Common myeloid progenitor, CD34-positive (primary cell): ENCODE results near the gene SLC23A1.
"Not testable (repeated sequence)": the region's sequence is repeated elsewhere in the genome, so short reads cannot be mapped to it uniquely, and the experiment has no call there.

Source experiments
- CTCF ChIA-PET: fragments of 350-600 bp; sonication (Branson Sonifier 250); formaldehyde crosslinking; loops from one replicate; lab custom pipeline; 2021; ENCODE audit warnings: antibody characterized with exemption; lab: Charles Lee
- POLR2A ChIA-PET: fragments of 350-600 bp; sonication (Branson Sonifier 250); formaldehyde crosslinking; loops from one replicate; lab custom pipeline; 2021; ENCODE audit warnings: antibody characterized with exemption; lab: Charles Lee
- DNase-seq, 3 donors: peaks; one replicate each; pipeline versions ENCODE4 v3.0.0 to v3.0.0-alpha.2; 2013
- H3K27ac ChIP-seq, 2 experiments: 1 replicate in 1 of 2; 2 replicates in 1 of 2; pipeline ENCODE4 v1.7.0; 2013; ENCODE audit warnings: inconsistent platforms in 2 of 2, low read length in 2 of 2, mild to moderate bottlenecking in 2 of 2, low read depth in 1 of 2, moderate library complexity in 1 of 2; ENCODE audit not compliant: severe bottlenecking in 2 of 2, insufficient read depth in 1 of 2, poor library complexity in 1 of 2
- H3K27me3 ChIP-seq, 5 experiments: replicated peaks in 2 of 5; 1 replicate in 3 of 5; 2 replicates in 2 of 5; pipeline versions ENCODE4 v1.6.1 to v1.7.0; 2013; ENCODE audit warnings: low read length in 4 of 5, mild to moderate bottlenecking in 2 of 5, moderate library complexity in 2 of 5, inconsistent platforms in 1 of 5; ENCODE audit not compliant: insufficient read depth in 5 of 5, control insufficient read depth in 4 of 5
- H3K36me3 ChIP-seq, 4 experiments: 1 replicate in 2 of 4; 2 replicates in 2 of 4; pipeline versions ENCODE4 v1.6.1 to v1.7.0; 2013; ENCODE audit warnings: low read length in 3 of 4, control low read depth in 1 of 4, mild to moderate bottlenecking in 1 of 4; ENCODE audit not compliant: control insufficient read depth in 4 of 4, insufficient read depth in 4 of 4
- H3K4me1 ChIP-seq, 4 experiments: 1 replicate in 3 of 4; 2 replicates in 1 of 4; pipeline versions ENCODE4 v1.6.1 to v1.7.1; 2013; ENCODE audit warnings: low read length in 3 of 4, mild to moderate bottlenecking in 3 of 4, control low read depth in 1 of 4, inconsistent platforms in 1 of 4, moderate library complexity in 1 of 4; ENCODE audit not compliant: control insufficient read depth in 4 of 4, insufficient read depth in 4 of 4; ENCODE audit errors: control extremely low read depth in 1 of 4
- H3K4me3 ChIP-seq, 7 experiments: 1 replicate in 4 of 7; 2 replicates in 3 of 7; pipeline versions ENCODE4 v1.5.1 to v1.7.0; 2013; ENCODE audit warnings: mild to moderate bottlenecking in 7 of 7, low read length in 6 of 7, moderate library complexity in 6 of 7, inconsistent platforms in 2 of 7, low read depth in 2 of 7, control low read depth in 1 of 7; ENCODE audit not compliant: insufficient read depth in 4 of 7, control insufficient read depth in 1 of 7; ENCODE audit errors: extremely low read depth in 1 of 7
- H3K9me3 ChIP-seq, 5 experiments: 1 replicate in 4 of 5; 2 replicates in 1 of 5; pipeline versions ENCODE4 v1.6.1 to v1.7.1; 2013; ENCODE audit warnings: low read length in 4 of 5, mild to moderate bottlenecking in 2 of 5, inconsistent platforms in 1 of 5, low read depth in 1 of 5, moderate library complexity in 1 of 5; ENCODE audit not compliant: control insufficient read depth in 4 of 5, insufficient read depth in 2 of 5; ENCODE audit errors: control extremely low read depth in 1 of 5
- WGBS: methylation state at CpG from one replicate; pipeline ENCODE4 v1.1.5; 2013; ENCODE audit not compliant: insufficient coverage; 5-methylcytosine and 5-hydroxymethylcytosine counted together

The SLC23A1 gene

GRCh38 chr5:139386956-139387355 is 3.9 kb upstream of the SLC23A1 start:
- Histone ChIP-seq H3K4me3 (peak overlapping the region in 1 of 7 experiments; percentile 11), H3K4me1 (peaks cover 6 to 98% (median 96%) of the 10 kb centered on the region in 4 experiments), H3K27ac (peak overlapping the region; percentile 90 to 95)
- WGBS = 91% methylated on average over 9 of the region's 10 CpGs
- CTCF ChIA-PET = interaction anchor here (1.1 to 7.4 kb wide), 7 partner anchors 9 to 116 kb away, joined by 3 to 48 read pairs (median 6); partner anchors contain the start of gene SPATA24
- POLR2A ChIA-PET, H3K27me3 ChIP-seq, H3K9me3 ChIP-seq, H3K36me3 ChIP-seq, DNase-seq: not testable (repeated sequence)

- DNase-seq = no peak
- Histone ChIP-seq H3K9me3 (no peaks in the 10 kb centered on the region), H3K4me1 (peaks cover 6 to 91% (median 87%) of the 10 kb centered on the region in 4 experiments), H3K4me3 (peak overlapping the region in 1 of 7 experiments; percentile 73), H3K27me3 (no peaks in the 10 kb centered on the region), H3K27ac (peak overlapping the region in 1 of 2 experiments; percentile 95), H3K36me3 (peaks cover 0 to 7% (median 0%) of the 10 kb centered on the region in 4 experiments)
- ChIA-PET POLR2A (interaction anchor here (0.7 kb wide), 1 partner anchor 44 kb away, joined by 3 read pairs; the partner anchor contains the start of gene PAIP2), CTCF (interaction anchor here (0.6 to 7.4 kb wide), 9 partner anchors 10 to 517 kb away, joined by 3 to 48 read pairs (median 6); partner anchors contain the start of genes PAIP2 and SPATA24)
- WGBS = no CpG with 5 or more reads among the region's 5 CpGs
Measured at GRCh38 chr5:139386050-139386438, 2.9 kb upstream of the SLC23A1 start.

DNA sequence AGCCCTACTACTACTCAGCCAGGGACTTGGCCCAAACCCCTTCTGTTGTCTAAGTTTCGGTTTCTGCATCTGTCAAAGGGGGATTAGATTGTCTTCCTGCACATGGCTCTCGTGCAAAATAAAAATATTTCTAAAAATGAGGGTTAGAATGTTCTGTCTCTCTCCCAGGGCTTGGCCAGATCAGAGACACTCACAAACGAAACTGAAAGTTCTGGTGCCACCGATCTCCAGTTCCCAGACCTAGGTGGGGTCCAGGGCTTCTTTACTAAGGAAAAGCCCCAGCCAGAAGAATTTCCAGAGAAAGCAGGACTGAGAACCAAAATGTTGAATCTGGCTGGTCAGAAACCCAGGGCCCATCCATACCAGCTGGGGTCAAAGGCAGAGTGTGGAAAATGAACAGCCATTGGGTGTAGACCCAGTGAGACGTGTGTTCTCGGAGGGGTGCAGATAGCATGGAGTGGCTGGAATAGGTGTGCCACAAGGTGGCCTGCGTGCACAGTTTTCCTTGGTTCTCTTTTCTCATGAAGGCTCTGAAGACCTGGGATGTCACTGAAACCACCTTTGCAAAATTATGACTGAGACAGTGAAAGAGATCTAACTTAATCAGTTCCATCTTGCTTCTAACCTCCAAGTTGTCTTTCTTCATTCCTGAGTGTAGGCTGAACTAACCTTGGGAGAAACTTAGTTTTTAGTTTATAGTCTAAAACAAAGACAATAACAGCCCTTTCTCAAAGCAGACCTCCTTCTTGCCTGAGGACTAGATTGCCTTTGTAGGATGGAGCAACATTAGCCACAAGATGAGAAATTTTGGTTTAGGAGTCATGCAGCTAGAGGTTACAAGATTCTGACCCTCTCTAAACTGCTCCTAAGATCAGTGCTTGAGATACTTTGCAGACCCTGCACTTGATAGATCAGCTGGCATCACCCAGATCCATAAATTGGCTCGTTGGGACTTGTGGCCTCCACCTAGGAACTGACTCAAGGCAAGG is 2.3 kb upstream of the SLC23A1 start:
- ChIA-PET POLR2A (interaction anchor here (0.5 to 0.7 kb wide), 2 partner anchors 44 to 136 kb away, joined by 3 to 4 read pairs; partner anchors contain the start of gene PAIP2), CTCF (interaction anchor here (0.6 to 7.4 kb wide), 8 partner anchors 10 to 516 kb away, joined by 3 to 48 read pairs (median 6); partner anchors contain the start of gene PAIP2)
- peaks cover 0 to 7% (median 0%) of the 10 kb centered on the region in 4 experiments for H3K36me3 ChIP-seq
- H3K9me3 ChIP-seq = no peaks in the 10 kb centered on the region
- WGBS = 14% methylated on average over 6 of the region's 8 CpGs
- H3K27me3 ChIP-seq = no peaks in the 10 kb centered on the region
- peak overlapping the region; percentile 72 to 95 for H3K27ac ChIP-seq
- peak in 2 of 3 donors; percentile 51 to 59 for DNase-seq
- peaks cover 6 to 84% (median 80%) of the 10 kb centered on the region in 4 experiments for H3K4me1 ChIP-seq
- H3K4me3 ChIP-seq = peak overlapping the region; percentile 24 to 77 (median 67)

GRCh38 chr5:139384591-139385051 is 1.5 kb upstream of the SLC23A1 start:
- no peaks in the 10 kb centered on the region for H3K9me3 ChIP-seq
- H3K4me3 ChIP-seq = peak overlapping the region in 6 of 7 experiments; percentile 40 to 77 (median 67)
- DNase-seq = no peak
- POLR2A ChIA-PET = interaction anchor here (0.5 kb wide), 1 partner anchor 137 kb away, joined by 4 read pairs; no protein-coding TSS in a partner anchor
- peak overlapping the region; percentile 72 to 84 for H3K27ac ChIP-seq
- peaks cover 6 to 77% (median 73%) of the 10 kb centered on the region in 4 experiments for H3K4me1 ChIP-seq
- peaks cover 0 to 7% (median 0%) of the 10 kb centered on the region in 4 experiments for H3K36me3 ChIP-seq
- 63% methylated on average over 7 of the region's 9 CpGs for WGBS
- H3K27me3 ChIP-seq = no peaks in the 10 kb centered on the region
- CTCF ChIA-PET = interaction anchor here (1.0 to 7.4 kb wide), 5 partner anchors 9 to 38 kb away, joined by 3 to 48 read pairs (median 7); no protein-coding TSS in a partner anchor

DNA sequence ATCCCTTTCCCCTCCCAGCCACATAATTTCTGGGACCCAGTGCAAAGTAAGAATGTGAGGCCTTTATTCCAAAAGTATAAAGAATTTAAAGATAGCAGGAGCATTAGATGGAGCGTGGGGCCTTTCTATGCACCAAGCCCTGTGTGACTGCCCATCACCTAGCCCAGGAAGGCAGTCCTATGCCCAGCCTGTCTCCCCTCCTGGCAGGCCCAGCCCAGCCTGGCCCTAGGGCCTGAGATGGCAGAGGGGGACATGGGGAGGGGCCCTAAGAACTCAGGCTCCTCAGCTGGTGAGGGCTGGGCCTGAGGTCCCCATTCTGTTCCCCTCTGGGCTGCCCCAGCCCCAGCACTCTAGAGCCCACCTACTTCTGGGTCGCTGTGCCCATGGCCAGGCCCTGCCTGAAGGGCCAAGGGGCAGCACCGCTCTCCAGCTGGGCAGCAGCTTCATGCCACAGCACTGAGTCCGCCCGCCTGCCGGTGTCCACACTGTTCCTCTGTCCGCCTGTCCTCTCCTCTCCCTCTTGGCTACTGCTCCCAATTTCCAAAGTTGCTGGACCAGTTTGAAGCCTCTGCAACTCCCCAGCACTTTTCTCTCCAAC is 995 bp upstream of the SLC23A1 start:
- H3K4me3 ChIP-seq = peak overlapping the region in 3 of 7 experiments; percentile 67 to 77 (median 73)
- peaks cover 0 to 7% (median 0%) of the 10 kb centered on the region in 4 experiments for H3K36me3 ChIP-seq
- H3K4me1 ChIP-seq = peaks cover 6 to 71% (median 70%) of the 10 kb centered on the region in 4 experiments
- H3K27ac ChIP-seq = peak overlapping the region; percentile 72 to 84
- POLR2A ChIA-PET = no interaction called here
- no peak for DNase-seq
- no peaks in the 10 kb centered on the region for H3K9me3 ChIP-seq
- H3K27me3 ChIP-seq = no peaks in the 10 kb centered on the region
- 86% methylated on average over 7 of the region's 7 CpGs for WGBS
- CTCF ChIA-PET = interaction anchor here (1.0 to 7.4 kb wide), 7 partner anchors 7 to 63 kb away, joined by 3 to 48 read pairs (median 7); no protein-coding TSS in a partner anchor

DNA sequence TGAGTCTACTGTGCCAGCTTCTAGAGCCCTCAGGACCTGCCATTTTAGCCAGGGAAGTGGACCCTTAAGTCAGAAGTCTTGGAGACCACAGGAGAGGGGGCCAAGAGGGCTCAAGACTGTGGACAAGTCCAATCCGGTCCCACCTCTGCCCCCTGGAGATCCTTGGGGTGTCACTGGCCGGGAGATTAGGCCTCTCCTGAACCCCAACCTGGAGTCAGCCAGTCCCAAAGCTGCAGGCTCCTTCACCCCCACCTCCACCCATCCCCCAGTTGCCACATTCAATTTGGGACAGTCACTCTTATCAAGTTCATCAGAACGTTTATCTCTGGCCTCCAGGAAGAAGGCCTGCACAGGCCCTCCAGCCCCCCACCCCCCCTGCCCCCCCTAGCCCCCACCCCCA is 290 bp downstream of the SLC23A1 start:
- POLR2A ChIA-PET = no interaction called here
- Histone ChIP-seq H3K4me3 (no peak overlapping the region), H3K27ac (peak overlapping the region in 1 of 2 experiments; percentile 39), H3K4me1 (peaks cover 6 to 59% (median 58%) of the 10 kb centered on the region in 4 experiments), H3K36me3 (peaks cover 0 to 8% (median 7%) of the 10 kb centered on the region in 4 experiments), H3K9me3 (no peaks in the 10 kb centered on the region), H3K27me3 (no peaks in the 10 kb centered on the region)
- CTCF ChIA-PET = interaction anchor here (1.4 to 7.4 kb wide), 3 partner anchors 8 to 19 kb away, joined by 3 to 43 read pairs (median 7); no protein-coding TSS in a partner anchor
- no peak for DNase-seq
- 100% methylated on average over 1 of the region's 3 CpGs for WGBS
